ENCODE results near the gene DAP3.
"Not testable (repeated sequence)": the region's sequence is repeated elsewhere in the genome, so short reads cannot be mapped to it uniquely, and the experiment has no call there.

The DAP3 gene

GRCh38 chr1:155661239-155661638 is 27.7 kb upstream of the DAP3 start:
- H3K4me3 Mint-ChIP-seq; H3K27me3 Mint-ChIP-seq; H3K4me1 Mint-ChIP-seq (ENCODE audit: low read depth); H3K9me3 Mint-ChIP-seq; intact Hi-C loops (cut with micrococcal nuclease); H3K27ac Mint-ChIP-seq: not testable (repeated sequence)
- H3K36me3 Mint-ChIP-seq (ENCODE audit: low read depth) = peaks cover 87% of the 10 kb centered on the region

- no peaks in the 10 kb centered on the region for H3K4me1 Mint-ChIP-seq (ENCODE audit: low read depth)
- intact Hi-C loops (cut with micrococcal nuclease) = loop anchor here (10.0 kb wide), 1 partner anchor 55 kb away; no protein-coding TSS in a partner anchor
- H3K27ac Mint-ChIP-seq = no peak overlapping the region
- H3K36me3 Mint-ChIP-seq (ENCODE audit: low read depth) = peaks cover 96% of the 10 kb centered on the region
- H3K27me3 Mint-ChIP-seq = no peaks in the 10 kb centered on the region
- H3K4me3 Mint-ChIP-seq = no peak overlapping the region
- H3K9me3 Mint-ChIP-seq = no peaks in the 10 kb centered on the region
Observed at GRCh38 chr1:155669233-155670162, 19.4 kb upstream of the DAP3 start.

GRCh38 chr1:155671750-155672149 is 17.1 kb upstream of the DAP3 start:
- Mint-ChIP-seq H3K36me3 (ENCODE audit: low read depth) (peaks cover 96% of the 10 kb centered on the region), H3K27ac (no peak overlapping the region), H3K4me1 (ENCODE audit: low read depth) (peaks cover 14% of the 10 kb centered on the region), H3K27me3 (no peaks in the 10 kb centered on the region), H3K4me3 (no peak overlapping the region), H3K9me3 (no peaks in the 10 kb centered on the region)
- intact Hi-C loops (cut with micrococcal nuclease) = loop anchor here (10.0 kb wide), 1 partner anchor 53 kb away; no protein-coding TSS in a partner anchor

- no peak overlapping the region for H3K4me3 Mint-ChIP-seq
- H3K36me3 Mint-ChIP-seq (ENCODE audit: low read depth) = peaks cover 96% of the 10 kb centered on the region
- intact Hi-C loops (cut with micrococcal nuclease) = loop anchor here (10.0 kb wide), 1 partner anchor 52 kb away; no protein-coding TSS in a partner anchor
Observed at GRCh38 chr1:155673003-155673402, 15.9 kb upstream of the DAP3 start.

GRCh38 chr1:155678027-155678426 is 10.9 kb upstream of the DAP3 start:
- Mint-ChIP-seq H3K36me3 (ENCODE audit: low read depth) (peaks cover 87% of the 10 kb centered on the region), H3K27me3 (no peaks in the 10 kb centered on the region), H3K4me1 (ENCODE audit: low read depth) (peaks cover 36% of the 10 kb centered on the region), H3K27ac (no peak overlapping the region), H3K4me3 (no peak overlapping the region), H3K9me3 (no peaks in the 10 kb centered on the region)
- intact Hi-C loops (cut with micrococcal nuclease) = loop anchor here (10.0 kb wide), 1 partner anchor 47 kb away; no protein-coding TSS in a partner anchor

More at GRCh38 chr1:155673003-155673402, 15.9 kb upstream of the DAP3 start:
- no peaks in the 10 kb centered on the region for H3K27me3 Mint-ChIP-seq
- H3K4me1 Mint-ChIP-seq (ENCODE audit: low read depth) = peaks cover 22% of the 10 kb centered on the region
- H3K9me3 Mint-ChIP-seq = no peaks in the 10 kb centered on the region
- no peak overlapping the region for H3K27ac Mint-ChIP-seq

GRCh38 chr1:155678992-155679391 is 9.9 kb upstream of the DAP3 start:
- H3K4me1 Mint-ChIP-seq (ENCODE audit: low read depth) = peaks cover 45% of the 10 kb centered on the region
- not testable (repeated sequence) for H3K27me3 Mint-ChIP-seq, H3K4me3 Mint-ChIP-seq, H3K9me3 Mint-ChIP-seq, H3K27ac Mint-ChIP-seq
- peaks cover 90% of the 10 kb centered on the region for H3K36me3 Mint-ChIP-seq (ENCODE audit: low read depth)
- intact Hi-C loops (cut with micrococcal nuclease) = loop anchor here (10.0 kb wide), 1 partner anchor 46 kb away; no protein-coding TSS in a partner anchor

- peaks cover 82% of the 10 kb centered on the region for H3K36me3 Mint-ChIP-seq (ENCODE audit: low read depth)
- H3K4me1 Mint-ChIP-seq (ENCODE audit: low read depth) = peaks cover 55% of the 10 kb centered on the region
- peak overlapping the region; percentile 45 for H3K27ac Mint-ChIP-seq
- no peaks in the 10 kb centered on the region for H3K9me3 Mint-ChIP-seq
- H3K4me3 Mint-ChIP-seq = no peak overlapping the region
- intact Hi-C loops (cut with micrococcal nuclease) = no loop called here
- H3K27me3 Mint-ChIP-seq = no peaks in the 10 kb centered on the region
Observed at GRCh38 chr1:155680531-155680930, 8.4 kb upstream of the DAP3 start.

GRCh38 chr1:155681776-155682175 is 7.1 kb upstream of the DAP3 start:
- H3K9me3 Mint-ChIP-seq = no peaks in the 10 kb centered on the region
- H3K4me1 Mint-ChIP-seq (ENCODE audit: low read depth) = peaks cover 56% of the 10 kb centered on the region
- intact Hi-C loops (cut with micrococcal nuclease) = no loop called here
- H3K4me3 Mint-ChIP-seq = no peak overlapping the region
- H3K27ac Mint-ChIP-seq = no peak overlapping the region
- H3K36me3 Mint-ChIP-seq (ENCODE audit: low read depth) = peaks cover 80% of the 10 kb centered on the region
- no peaks in the 10 kb centered on the region for H3K27me3 Mint-ChIP-seq

- H3K36me3 Mint-ChIP-seq (ENCODE audit: low read depth) = peaks cover 78% of the 10 kb centered on the region
- H3K27me3 Mint-ChIP-seq; intact Hi-C loops (cut with micrococcal nuclease): not testable (repeated sequence)
- peaks cover 65% of the 10 kb centered on the region for H3K4me1 Mint-ChIP-seq (ENCODE audit: low read depth)
- peak overlapping the region; percentile 99 for H3K27ac Mint-ChIP-seq
- peaks cover 16% of the 10 kb centered on the region for H3K9me3 Mint-ChIP-seq
- H3K4me3 Mint-ChIP-seq = peak overlapping the region; percentile 99
Observed at GRCh38 chr1:155687705-155688323, 1.1 kb upstream of the DAP3 start.

GRCh38 chr1:155688324-155689080 is 389 bp upstream of the DAP3 start, which contains the start of gene YY1AP1:
Gene YY1AP1 (minus strand): TSS chr1:155688774. CDS start chr1:155680436, 8,338 bp downstream.
- peak within 1 kb of the TSS; percentile 99 for H3K4me3 Mint-ChIP-seq
- peaks cover 60% of the 10 kb centered on the region for H3K4me1 Mint-ChIP-seq (ENCODE audit: low read depth)
- peak within 1 kb of the TSS; percentile 99 for H3K27ac Mint-ChIP-seq
- intact Hi-C loops (cut with micrococcal nuclease) = no loop called here
- H3K27me3 Mint-ChIP-seq = no peaks in the 10 kb centered on the region
- H3K9me3 Mint-ChIP-seq = peaks cover 16% of the 10 kb centered on the region
- peaks cover 75% of the 10 kb centered on the region for H3K36me3 Mint-ChIP-seq (ENCODE audit: low read depth)

GRCh38 chr1:155691992-155692528 is 3.2 kb downstream of the DAP3 start:
- Mint-ChIP-seq H3K27me3 (no peaks in the 10 kb centered on the region), H3K9me3 (peaks cover 16% of the 10 kb centered on the region), H3K4me1 (ENCODE audit: low read depth) (peaks cover 49% of the 10 kb centered on the region), H3K27ac (no peak overlapping the region), H3K4me3 (no peak overlapping the region), H3K36me3 (ENCODE audit: low read depth) (peaks cover 67% of the 10 kb centered on the region)
- intact Hi-C loops (cut with micrococcal nuclease) = no loop called here

- H3K27ac Mint-ChIP-seq = no peak overlapping the region
- intact Hi-C loops (cut with micrococcal nuclease) = no loop called here
- H3K4me1 Mint-ChIP-seq (ENCODE audit: low read depth) = peaks cover 66% of the 10 kb centered on the region
- H3K4me3 Mint-ChIP-seq = no peak overlapping the region
- peaks cover 16% of the 10 kb centered on the region for H3K9me3 Mint-ChIP-seq
- no peaks in the 10 kb centered on the region for H3K27me3 Mint-ChIP-seq
- H3K36me3 Mint-ChIP-seq (ENCODE audit: low read depth) = peaks cover 58% of the 10 kb centered on the region
Observed at GRCh38 chr1:155694167-155694566, 5.3 kb downstream of the DAP3 start.

- H3K4me1 Mint-ChIP-seq (ENCODE audit: low read depth) = peaks cover 58% of the 10 kb centered on the region
- H3K9me3 Mint-ChIP-seq = peaks cover 16% of the 10 kb centered on the region
- H3K36me3 Mint-ChIP-seq (ENCODE audit: low read depth) = peaks cover 53% of the 10 kb centered on the region
- H3K4me3 Mint-ChIP-seq = no peak overlapping the region
- intact Hi-C loops (cut with micrococcal nuclease) = no loop called here
- H3K27ac Mint-ChIP-seq = no peak overlapping the region
- no peaks in the 10 kb centered on the region for H3K27me3 Mint-ChIP-seq
Observed at GRCh38 chr1:155695072-155695471, 6.2 kb downstream of the DAP3 start.
